Measurements from ENCODE around the gene ZNF546.

GRCh38 chr19:40057166-40057565 is 60.3 kb downstream of the ZNF546 start:
- TF ChIP-seq POLR2AphosphoS5 (IDR thresholded peaks at IDR 0.05) (no peak), CTCF (IDR thresholded peaks at IDR 0.05 in 8 of 11, conservative IDR thresholded peaks at IDR 0.05 in 3 of 11) (no peak), POLR2A (IDR thresholded peaks at IDR 0.05) (no peak)
